ES-I3 (cell line): Measurements from ENCODE around the gene TBPL1.

Experiments used
- H3K36me3 ChIP-seq: 2 replicates; pipeline ENCODE4 v1.6.1; 2013; ENCODE audit warnings: mild to moderate bottlenecking, low read length, control low read depth, moderate library complexity; ENCODE audit not compliant: insufficient read depth
- H3K4me1 ChIP-seq: 2 replicates; pipeline ENCODE4 v1.6.1; 2013; ENCODE audit warnings: mild to moderate bottlenecking, control low read depth, low read length; ENCODE audit not compliant: insufficient read depth
- H3K9ac ChIP-seq: 2 replicates; pipeline ENCODE4 v1.6.1; 2013; ENCODE audit warnings: low read depth, mild to moderate bottlenecking, low read length, moderate library complexity
- H3K9me3 ChIP-seq: 2 replicates; pipeline ENCODE4 v1.6.1; 2013; ENCODE audit warnings: mild to moderate bottlenecking, low read length, moderate library complexity; ENCODE audit not compliant: control insufficient read depth, insufficient read depth

The TBPL1 gene

DNA sequence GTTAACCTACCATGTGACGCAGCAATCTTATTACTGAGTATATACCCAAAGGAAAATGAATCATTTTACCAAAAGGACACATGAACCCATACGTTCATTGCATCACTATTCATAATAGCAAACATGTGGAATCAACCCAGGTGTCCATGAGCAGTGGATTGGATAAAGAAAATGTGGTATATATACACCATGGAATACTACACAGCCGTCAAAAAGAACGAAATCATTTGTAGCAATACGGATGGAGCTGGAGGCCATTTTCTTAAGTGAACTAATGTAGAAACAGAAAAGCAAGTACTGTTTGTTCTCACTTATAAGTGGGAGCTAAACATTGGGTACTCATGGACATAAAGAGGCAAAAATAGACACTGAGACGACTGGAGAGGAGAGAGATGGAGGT, 44.2 kb downstream of the TBPL1 start:
- Histone ChIP-seq H3K4me1 (peaks cover 13% of the 10 kb centered on the region), H3K36me3 (no peaks in the 10 kb centered on the region), H3K9ac (no peak overlapping the region), H3K9me3 (no peaks in the 10 kb centered on the region)

DNA sequence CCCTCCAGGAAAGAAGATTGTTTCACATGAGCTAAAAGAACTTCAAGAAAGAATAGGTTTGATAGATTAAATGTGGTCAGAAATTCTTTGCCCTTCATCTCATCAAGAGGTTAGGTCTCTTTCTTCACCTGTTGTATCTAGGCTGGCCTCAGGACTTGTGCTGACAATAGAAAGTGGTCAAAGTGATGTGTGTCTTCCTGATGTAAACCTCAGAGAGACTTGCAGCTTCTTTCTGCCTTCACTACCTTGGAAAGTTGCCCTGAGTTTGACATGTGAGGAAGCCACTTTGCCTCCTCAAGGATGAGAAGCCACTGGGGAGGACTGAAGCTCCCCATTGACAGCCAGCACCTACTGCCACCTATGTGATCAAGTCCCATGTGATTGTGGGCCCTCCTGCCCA, 46.3 kb downstream of the TBPL1 start:
- H3K9ac ChIP-seq: no peak overlapping the region
- no peaks in the 10 kb centered on the region for H3K36me3 ChIP-seq
- H3K9me3 ChIP-seq: no peaks in the 10 kb centered on the region
- H3K4me1 ChIP-seq: peaks cover 13% of the 10 kb centered on the region

DNA sequence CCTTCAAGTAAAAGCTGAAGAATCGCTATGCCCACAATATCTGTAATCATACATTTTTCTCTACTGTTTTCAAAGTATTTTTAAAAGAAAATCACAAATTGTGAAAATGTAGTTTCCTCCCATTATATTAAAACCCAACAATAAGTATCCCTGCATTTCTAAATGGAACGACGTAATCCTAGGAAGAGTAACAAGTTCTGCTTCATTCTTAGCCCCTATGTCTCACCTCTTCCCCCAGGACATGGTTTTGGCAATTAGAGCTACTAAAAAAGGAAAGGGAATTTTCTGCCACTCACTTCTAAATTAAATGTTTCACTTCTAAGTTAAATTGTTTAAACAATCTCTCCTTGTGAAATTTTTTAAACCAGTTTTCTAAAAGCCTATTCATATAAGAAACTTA, 47.4 kb downstream of the TBPL1 start:
- Histone ChIP-seq H3K4me1 (peaks cover 11% of the 10 kb centered on the region), H3K9me3 (no peaks in the 10 kb centered on the region), H3K36me3 (no peaks in the 10 kb centered on the region), H3K9ac (no peak overlapping the region)

DNA sequence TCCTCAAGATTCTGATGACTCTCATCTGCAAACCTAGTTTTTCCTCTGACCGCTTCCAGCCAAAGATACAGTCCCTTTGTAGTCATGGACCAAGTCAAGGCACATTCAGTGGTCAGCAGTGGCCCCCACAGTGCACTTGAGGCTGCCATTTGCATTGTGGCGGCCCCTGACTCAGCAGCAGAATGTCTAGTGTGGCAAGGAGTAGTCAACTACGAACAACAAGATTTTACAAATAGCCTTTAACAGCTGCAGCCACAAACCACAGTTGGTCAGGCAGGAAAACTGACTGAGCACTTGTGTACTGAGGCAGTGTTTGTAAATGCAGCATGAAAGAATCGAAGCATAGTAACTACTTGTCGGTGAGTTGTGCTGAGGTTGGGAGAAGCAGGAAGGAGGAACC, 49.8 kb downstream of the TBPL1 start:
- Histone ChIP-seq H3K36me3 (no peaks in the 10 kb centered on the region), H3K9ac (no peak overlapping the region), H3K4me1 (no peaks in the 10 kb centered on the region), H3K9me3 (no peaks in the 10 kb centered on the region)

DNA sequence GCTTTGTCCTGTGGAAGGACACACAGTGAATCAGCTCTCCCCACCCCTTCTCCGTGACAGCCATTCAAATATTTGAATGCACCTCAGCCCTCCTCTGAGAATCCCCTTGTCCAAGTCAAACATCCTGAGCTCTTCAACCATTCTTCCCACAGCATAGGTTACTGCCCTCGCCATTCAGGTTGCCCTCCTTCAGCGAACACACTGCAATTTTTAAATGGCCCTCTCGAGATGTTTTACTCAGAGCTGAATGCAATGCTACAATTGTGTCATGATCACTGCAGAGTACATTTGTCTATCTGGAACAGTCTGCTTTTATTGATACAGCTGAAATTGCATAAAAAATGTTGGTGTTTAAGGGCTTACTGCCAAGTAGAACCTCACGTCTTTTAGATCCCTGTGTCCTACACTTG, 50.5 kb downstream of the TBPL1 start:
- Histone ChIP-seq H3K9ac (no peak overlapping the region), H3K9me3 (no peaks in the 10 kb centered on the region), H3K4me1 (no peaks in the 10 kb centered on the region), H3K36me3 (no peaks in the 10 kb centered on the region; the same call in 1 of the 2 replicates)

DNA sequence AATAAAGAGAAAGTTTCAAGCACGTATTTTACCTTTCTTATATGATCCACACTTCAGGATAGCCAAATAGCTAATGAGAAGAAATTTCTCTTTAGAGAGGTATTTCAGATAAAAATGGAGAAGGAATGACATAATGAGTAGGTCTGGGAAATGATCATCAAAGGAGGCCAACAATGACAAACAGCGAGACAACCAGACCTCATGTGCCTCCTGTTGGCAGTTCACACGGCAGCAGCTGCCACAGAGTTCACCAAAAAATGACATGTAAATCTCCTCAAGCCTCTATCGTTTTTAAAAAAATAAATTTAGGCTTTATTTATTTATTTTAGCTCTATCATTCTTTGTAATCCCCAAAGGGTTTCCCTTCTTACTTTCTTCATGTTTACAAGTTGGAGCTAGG, 51.7 kb downstream of the TBPL1 start:
- H3K4me1 ChIP-seq: no peaks in the 10 kb centered on the region
- no peaks in the 10 kb centered on the region; the same call in 1 of the 2 replicates for H3K36me3 ChIP-seq
- no peaks in the 10 kb centered on the region for H3K9me3 ChIP-seq
- H3K9ac ChIP-seq: no peak overlapping the region

DNA sequence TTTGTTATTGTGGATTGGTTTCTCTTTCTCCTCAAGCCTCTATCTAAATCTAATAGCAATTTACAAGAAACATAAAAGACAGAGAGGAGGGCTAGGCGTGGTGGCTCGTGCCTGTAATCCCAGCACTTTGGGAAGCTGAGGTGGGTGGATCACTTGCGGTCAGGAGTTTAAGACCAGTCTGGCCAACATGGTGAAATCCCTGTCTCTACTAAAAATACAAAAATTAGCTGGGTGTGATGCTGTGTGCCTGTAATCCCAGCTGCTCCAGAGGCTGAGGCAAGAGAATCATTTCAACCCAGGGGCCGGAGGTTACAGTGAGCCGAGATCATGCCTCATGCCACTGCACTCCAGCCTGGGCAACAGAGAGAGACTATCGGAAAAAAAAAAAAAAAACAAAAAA, 52.8 kb downstream of the TBPL1 start:
- Histone ChIP-seq H3K4me1 (no peaks in the 10 kb centered on the region), H3K36me3 (no peaks in the 10 kb centered on the region; the same call in 1 of the 2 replicates), H3K9me3 (no peaks in the 10 kb centered on the region), H3K9ac (no peak overlapping the region)

DNA sequence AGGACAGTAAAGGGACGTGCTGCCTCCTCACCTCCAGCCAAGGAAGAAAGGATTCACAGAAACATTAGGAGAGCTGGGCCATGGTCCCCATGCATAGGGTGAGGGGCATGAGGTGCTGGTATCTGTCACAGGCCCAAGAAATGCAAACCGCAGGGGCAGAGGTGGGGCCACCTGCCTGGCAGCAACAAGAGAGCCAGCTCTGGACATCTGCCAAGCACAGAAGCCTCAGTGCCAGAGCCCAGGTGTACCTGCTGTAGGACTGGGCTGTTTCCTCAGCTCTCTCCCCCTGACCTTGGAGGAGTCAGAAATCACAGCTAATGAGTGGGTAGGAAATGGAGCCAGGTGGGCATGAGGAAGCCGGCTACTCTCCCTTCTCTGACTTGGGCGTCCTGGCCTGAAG, 54.1 kb downstream of the TBPL1 start:
- H3K4me1 ChIP-seq: no peaks in the 10 kb centered on the region
- H3K9ac ChIP-seq: no peak overlapping the region
- H3K9me3 ChIP-seq: no peaks in the 10 kb centered on the region
- H3K36me3 ChIP-seq: no peaks in the 10 kb centered on the region; the same call in 1 of the 2 replicates

DNA sequence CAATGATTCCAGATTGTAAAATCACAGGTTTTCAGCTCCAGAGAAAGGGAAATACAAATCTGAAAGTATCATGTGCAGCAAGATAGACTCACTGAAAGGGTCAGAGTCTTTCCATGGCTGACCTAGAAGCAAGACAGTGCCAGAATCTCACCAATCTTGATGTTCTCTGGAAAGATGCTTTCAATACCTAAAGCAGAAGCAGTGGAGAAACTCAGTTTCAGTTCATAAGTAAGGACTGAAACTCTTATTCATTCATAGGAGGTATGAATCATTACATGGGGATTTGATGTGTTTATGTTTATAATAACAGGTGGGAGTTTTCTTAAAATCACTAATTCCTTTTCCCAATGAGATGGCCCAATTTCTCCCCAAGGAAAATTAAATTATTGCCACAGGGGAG, 56.9 kb downstream of the TBPL1 start:
- no peaks in the 10 kb centered on the region for H3K4me1 ChIP-seq
- no peak overlapping the region for H3K9ac ChIP-seq
- H3K9me3 ChIP-seq: no peaks in the 10 kb centered on the region
- no peaks in the 10 kb centered on the region; the same call in 1 of the 2 replicates for H3K36me3 ChIP-seq

DNA sequence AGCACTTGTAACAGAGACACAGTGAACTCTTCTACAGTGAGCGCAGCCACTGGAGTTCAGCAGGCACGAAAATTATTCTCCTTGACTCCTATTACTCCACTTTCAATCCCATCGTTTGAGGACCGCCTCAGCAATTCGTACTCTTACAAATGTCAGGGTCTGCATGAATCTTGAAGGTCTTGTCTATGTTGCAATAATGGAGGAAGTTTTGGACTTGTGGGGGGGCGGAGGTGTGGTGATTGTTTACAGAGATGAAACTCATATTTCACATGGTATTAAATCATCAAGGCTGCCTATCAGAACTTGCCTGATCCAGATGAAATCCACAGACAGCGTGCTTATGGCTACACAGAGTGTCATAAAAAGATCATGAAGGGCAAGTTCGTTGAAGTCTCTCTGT, 57.4 kb downstream of the TBPL1 start:
- Histone ChIP-seq H3K36me3 (no peaks in the 10 kb centered on the region; the same call in 1 of the 2 replicates), H3K4me1 (peaks cover under 1% of the 10 kb centered on the region; the same call in 1 of the 2 replicates), H3K9ac (no peak overlapping the region), H3K9me3 (no peaks in the 10 kb centered on the region)

DNA sequence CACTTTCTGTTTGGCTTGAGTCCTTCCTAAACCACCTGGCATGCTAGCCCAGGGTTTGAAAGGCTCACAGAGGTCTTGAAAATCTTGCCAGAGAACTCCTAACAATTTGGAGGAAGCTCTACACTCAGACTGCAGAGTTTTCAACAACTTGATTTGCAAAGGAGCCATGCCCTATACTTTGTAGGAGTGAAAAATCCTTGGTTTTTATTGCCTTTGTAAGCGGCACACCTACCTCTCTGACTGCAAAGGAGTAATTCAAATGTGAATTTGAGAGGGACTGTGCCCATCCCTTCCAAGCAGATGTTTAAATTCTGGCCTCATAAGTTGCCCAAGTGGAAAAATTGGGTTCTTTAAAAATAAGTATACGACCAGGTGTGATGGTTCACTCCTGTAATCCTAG, 58.0 kb downstream of the TBPL1 start:
- Histone ChIP-seq H3K36me3 (no peaks in the 10 kb centered on the region; the same call in 1 of the 2 replicates), H3K9ac (no peak overlapping the region), H3K9me3 (no peaks in the 10 kb centered on the region), H3K4me1 (peaks cover 3% of the 10 kb centered on the region; the same call in 1 of the 2 replicates)

DNA sequence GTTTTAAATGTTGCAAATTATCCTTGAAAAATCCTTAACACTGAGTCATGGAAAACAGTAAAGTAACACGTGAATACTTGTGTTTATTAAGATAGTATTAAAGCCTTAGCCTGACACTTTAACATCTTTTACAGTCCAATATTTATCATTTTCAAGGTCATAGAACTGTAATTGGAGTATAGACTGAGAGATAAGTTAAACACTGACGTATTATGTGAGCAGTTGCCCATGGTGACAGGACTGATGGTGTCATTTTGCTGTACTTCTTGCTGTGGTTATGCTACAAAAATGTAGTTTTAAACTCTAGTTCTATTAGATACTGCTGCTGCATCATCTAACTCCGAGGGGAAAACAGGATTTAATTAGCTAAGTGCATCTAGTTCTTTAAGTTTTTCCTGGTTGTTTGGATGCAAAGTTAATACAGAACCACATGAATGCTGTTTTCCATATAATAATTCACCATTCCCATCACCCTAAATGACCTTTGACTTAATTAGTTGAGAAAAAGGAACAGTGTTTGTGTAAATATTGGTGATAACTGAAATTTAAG, 61.6 kb downstream of the TBPL1 start:
- Histone ChIP-seq H3K36me3 (no peaks in the 10 kb centered on the region), H3K9me3 (no peaks in the 10 kb centered on the region), H3K9ac (no peak overlapping the region), H3K4me1 (peaks cover 3% of the 10 kb centered on the region; the same call in 1 of the 2 replicates)

DNA sequence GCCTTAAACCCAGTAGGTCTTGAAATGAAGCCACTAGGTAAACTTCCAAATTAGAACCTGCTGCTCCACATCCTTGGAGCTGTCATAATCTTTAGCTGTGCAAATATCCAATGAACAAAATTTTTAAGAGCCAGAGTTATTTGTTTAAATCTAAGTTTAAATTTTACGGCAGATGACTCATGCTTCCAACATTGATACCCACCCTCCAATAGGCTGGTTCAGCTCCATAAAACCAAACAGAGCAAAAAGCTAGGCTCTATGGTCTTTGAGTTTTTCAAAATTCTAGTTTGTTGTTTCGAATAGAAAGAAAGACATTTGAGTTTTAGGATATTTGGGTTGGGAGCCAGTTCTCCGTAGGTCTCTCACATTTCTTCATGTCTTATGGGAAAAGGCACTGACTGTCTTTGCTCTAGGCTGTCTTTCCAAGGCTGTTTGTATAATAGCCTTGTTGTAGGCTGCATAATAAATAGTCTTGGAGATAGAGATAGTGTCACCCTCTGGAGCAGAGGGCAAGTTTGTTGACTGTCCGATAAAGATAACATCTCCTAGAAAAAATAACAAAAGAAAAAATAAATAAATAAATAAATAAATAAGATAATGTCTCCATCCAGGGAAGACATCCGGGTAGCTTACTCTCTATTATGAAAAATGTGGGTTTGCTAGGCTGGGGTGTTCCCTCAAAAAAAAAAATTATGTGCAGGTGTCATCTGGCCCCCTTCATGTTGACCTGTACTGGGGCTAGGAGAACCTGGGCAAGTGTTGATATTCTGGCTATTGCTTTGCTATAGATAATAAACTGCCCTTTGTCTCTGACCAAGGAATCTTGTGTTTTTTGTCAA, 62.9 kb downstream of the TBPL1 start:
- no peak overlapping the region for H3K9ac ChIP-seq

DNA sequence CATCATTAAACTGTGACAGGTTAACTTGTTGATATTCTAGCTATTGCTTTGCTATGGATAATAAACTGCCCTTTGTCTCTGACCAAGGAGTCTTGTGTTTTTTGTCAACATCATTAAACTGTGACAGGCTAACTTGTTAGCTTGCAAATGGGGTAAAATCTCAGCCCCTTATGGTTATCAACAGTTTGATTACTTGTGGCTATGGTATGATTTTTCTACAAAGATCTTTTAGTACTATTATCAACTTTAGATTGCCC, 63.5 kb downstream of the TBPL1 start:
- Histone ChIP-seq H3K9me3 (no peaks in the 10 kb centered on the region), H3K4me1 (peaks cover 3% of the 10 kb centered on the region; the same call in 1 of the 2 replicates), H3K9ac (no peak overlapping the region), H3K36me3 (no peaks in the 10 kb centered on the region)

More for the DNA sequence above, 62.9 kb downstream of the TBPL1 start:
- peaks cover 3% of the 10 kb centered on the region; the same call in 1 of the 2 replicates for H3K4me1 ChIP-seq
- H3K9me3 ChIP-seq: no peaks in the 10 kb centered on the region
- no peaks in the 10 kb centered on the region for H3K36me3 ChIP-seq

DNA sequence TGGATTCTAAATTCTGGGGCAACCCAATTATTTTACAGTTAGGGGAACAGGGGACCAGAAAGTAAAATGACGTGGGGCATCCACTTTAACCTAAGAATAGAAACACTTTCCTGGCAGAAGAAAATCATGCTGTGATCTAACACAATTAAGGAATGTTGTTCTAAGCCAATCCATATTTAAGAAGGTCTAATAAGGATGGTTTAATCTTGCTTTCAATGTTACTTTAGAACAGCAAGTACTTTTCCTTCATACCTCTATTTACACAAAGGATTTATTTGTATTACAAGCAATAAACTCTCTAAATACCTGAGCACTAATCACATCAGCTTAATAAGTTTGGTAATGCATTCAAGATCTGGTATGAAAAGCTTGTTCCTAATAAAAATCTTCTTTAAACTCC, 67.0 kb downstream of the TBPL1 start:
- H3K36me3 ChIP-seq: no peaks in the 10 kb centered on the region
- H3K9me3 ChIP-seq: no peaks in the 10 kb centered on the region
- peaks cover 3% of the 10 kb centered on the region; the same call in 1 of the 2 replicates for H3K4me1 ChIP-seq
- H3K9ac ChIP-seq: no peak overlapping the region
